Right lobe of liver (tissue), 6 donors: ENCODE measurements around the gene OGFRL1. TPM values are rescaled to one million over a fixed set of nuclear protein-coding genes. Genes with fewer than 3 reads are reported as not detected.

Source experiments
- ATAC-seq, 4 donors: fragments of 200-7000 bp; cut with Tn5 transposase; one replicate each; pipeline ENCODE4 v1.9.1; 2020; ENCODE audit warnings: mild to moderate bottlenecking in 4 of 4, moderate library complexity in 4 of 4
- DNase-seq, 3 donors: peaks; one replicate each; pipeline ENCODE4 v3.0.0-alpha.2; 2020
- H3K27ac ChIP-seq, 3 donors: fragments of 200-600 bp; one replicate each; pipeline ENCODE4 v1.8.0; 2022
- H3K27me3 ChIP-seq, 2 donors: fragments of 200-600 bp; one replicate each; pipeline ENCODE4 v1.8.0; 2022
- H3K36me3 ChIP-seq, 4 donors: fragments of 200-600 bp; sonication (generic) in 1 of 4; one replicate each; pipeline versions ENCODE4 v1.5.1 to v1.8.0; 2017 to 2022; ENCODE audit warnings: control low read depth in 1 of 4
- H3K4me1 ChIP-seq, 4 donors: fragments of 200-600 bp; sonication (generic) in 1 of 4; one replicate each; pipeline versions ENCODE4 v1.5.1 to v1.8.0; 2017 to 2022; ENCODE audit warnings: control low read depth in 1 of 4
- H3K4me3 ChIP-seq, 3 donors: fragments of 200-600 bp; one replicate each; pipeline ENCODE4 v1.8.0; 2022
- H3K9me3 ChIP-seq, 4 donors: fragments of 200-600 bp; sonication (generic) in 1 of 4; one replicate each; pipeline versions ENCODE4 v1.5.1 to v1.8.0; 2017 to 2022; ENCODE audit warnings: control low read depth in 1 of 4
- CTCF ChIP-seq, 4 donors: fragments of 200-600 bp in 3 of 4; fragments of 450-650 bp in 1 of 4; IDR thresholded peaks; one replicate each; pipeline versions ENCODE4 v1.5.1 to v1.8.0; 2016 to 2022; ENCODE audit warnings: antibody characterized with exemption in 4 of 4, mild to moderate bottlenecking in 2 of 4
- POLR2A ChIP-seq: fragments of 450-650 bp; IDR thresholded peaks from one replicate; pipeline ENCODE4 v1.6.1; 2017; ENCODE audit warnings: antibody characterized with exemption, mild to moderate bottlenecking
- WGBS: methylation state at CpG from one replicate; pipeline ENCODE4 v1.1.6; 2018; ENCODE audit warnings: low coverage, low lambda C conversion rate; ENCODE audit not compliant: insufficient coverage; ENCODE audit errors: missing lambda C conversion rate; 5-methylcytosine and 5-hydroxymethylcytosine counted together
- intact Hi-C, 2 donors: fragments of 100-400 bp; cut with DNase I; formaldehyde crosslinking; loops; one replicate each; pipeline versions ENCODE4 v1.11.2 to v1.14.1; 2022
- total RNA-seq, 6 experiments: library from RNA; depleted of rRNA in 2 of 6; stranded (reverse); fragments of >200 nt in 2 of 6; fragmentation: NEBNext Ultra II Directional in 3 of 6; extraction: Animal tissue kit (Norgen Biotek cat#: 25700) in 3 of 6; gene quantifications; one replicate each; pipeline versions ENCODE4 v1.1.0 to v1.2.4, GENCODE V29; 2016 to 2023
- donor health status: DM: no; HTN: yes; CAD: no.
- donor health status: DM: no; HTN: no; CAD: no.
- donor health status: DM: no; HTN: no; CAD: no.
- donor health status: DM: no; HTN: yes; CAD: no.
- donor health status: DM: no; HTN: yes; CAD: no.

Gene OGFRL1
- total RNA-seq, 6 experiments from 2014 or later, result 1.5 to 6.9 (median 3.8) TPM

- 72% methylated on average over 5 of the region's 5 CpGs for WGBS
- Histone ChIP-seq H3K27me3 (no peaks in the 10 kb centered on the region), H3K4me3 (no peak overlapping the region), H3K9me3 (no peaks in the 10 kb centered on the region), H3K36me3 (no peaks in the 10 kb centered on the region), H3K4me1 (peaks cover 0 to 10% (median 0%) of the 10 kb centered on the region in 4 donors), H3K27ac (no peak overlapping the region)
- intact Hi-C loops, result no loop called here
- ATAC-seq (no peak), DNase-seq (no peak)
- TF ChIP-seq POLR2A (no peak), CTCF (IDR thresholded peaks at IDR 0.05) (no peak)
These were observed 57.1 kb downstream of the OGFRL1 start for GRCh38 chr6:71345476-71346333.

GRCh38 chr6:71346334-71346694 is 57.7 kb downstream of the OGFRL1 start:
- H3K9me3 ChIP-seq, result no peaks in the 10 kb centered on the region
- no peaks in the 10 kb centered on the region for H3K27me3 ChIP-seq
- peaks cover 0 to 10% (median 0%) of the 10 kb centered on the region in 4 donors for H3K4me1 ChIP-seq
- no peak for DNase-seq
- no peak for TF ChIP-seq CTCF (IDR thresholded peaks at IDR 0.05)
- TF ChIP-seq POLR2A, result no peak
- no peaks in the 10 kb centered on the region for H3K36me3 ChIP-seq
- H3K27ac ChIP-seq, result no peak overlapping the region
- ATAC-seq, result no peak
- intact Hi-C loops, result no loop called here
- no peak overlapping the region for H3K4me3 ChIP-seq

- peak in 1 of 4 donors; percentile 53 for ATAC-seq
- no peak overlapping the region for H3K4me3 ChIP-seq
- no peak overlapping the region for H3K27ac ChIP-seq
- no peak for DNase-seq
- no peaks in the 10 kb centered on the region for H3K9me3 ChIP-seq
- H3K36me3 ChIP-seq, result no peaks in the 10 kb centered on the region
- no peaks in the 10 kb centered on the region for H3K27me3 ChIP-seq
- H3K4me1 ChIP-seq, result peaks cover 0 to 10% (median 0%) of the 10 kb centered on the region in 4 donors
- TF ChIP-seq POLR2A (no peak), CTCF (IDR thresholded peaks at IDR 0.05) (no peak)
- intact Hi-C loops, result no loop called here
- 83% methylated on average over 4 of the region's 5 CpGs for WGBS
These were observed 58.5 kb downstream of the OGFRL1 start for GRCh38 chr6:71347119-71347518.

GRCh38 chr6:71349395-71349794 is 60.8 kb downstream of the OGFRL1 start:
- Histone ChIP-seq H3K4me3 (no peak overlapping the region), H3K27me3 (no peaks in the 10 kb centered on the region), H3K9me3 (no peaks in the 10 kb centered on the region), H3K4me1 (peaks cover 0 to 10% (median 0%) of the 10 kb centered on the region in 4 donors), H3K36me3 (no peaks in the 10 kb centered on the region), H3K27ac (no peak overlapping the region)
- TF ChIP-seq POLR2A (no peak), CTCF (IDR thresholded peaks at IDR 0.05) (peak; percentile 57 to 68 (median 62))
- DNase-seq, result no peak
- peak in 3 of 4 donors; percentile 42 to 67 (median 57) for ATAC-seq
- 13% methylated on average over 3 of the region's 3 CpGs for WGBS
- intact Hi-C loops, result no loop called here
